Ovary (tissue), 9 donors: ENCODE results near the gene RNF19B. TPM values are rescaled to one million over a fixed set of nuclear protein-coding genes. Genes with fewer than 3 reads are reported as not detected.
"Not testable (repeated sequence)": the region's sequence is repeated elsewhere in the genome, so short reads cannot be mapped to it uniquely, and the experiment has no call there.

Source experiments
- DNase-seq, 5 donors: peaks; one replicate each; pipeline ENCODE4 v3.0.0-alpha.2; 2019 to 2020
- H3K27ac ChIP-seq, 2 donors: fragments of 200-600 bp; one replicate each; pipeline versions ENCODE4 v1.5.1 to v1.8.0; 2019 to 2022
- H3K27me3 ChIP-seq: fragments of 200-600 bp; one replicate; pipeline ENCODE4 v1.8.0; 2022
- H3K36me3 ChIP-seq: fragments of 200-600 bp; sonication (generic); one replicate; pipeline ENCODE4 v1.5.1; 2019
- H3K4me1 ChIP-seq: one replicate; pipeline ENCODE4 v1.8.1; 2013; ENCODE audit warnings: mild to moderate bottlenecking, moderate library complexity; ENCODE audit not compliant: insufficient read depth
- H3K4me3 ChIP-seq: fragments of 200-600 bp; sonication (generic); one replicate; pipeline ENCODE4 v1.5.1; 2017
- H3K9me3 ChIP-seq, 2 donors: fragments of 200-600 bp in 1 of 2; sonication (generic) in 1 of 2; one replicate each; pipeline versions ENCODE4 v1.5.1 to v1.8.1; 2013 to 2019; ENCODE audit warnings: mild to moderate bottlenecking in 1 of 2, moderate library complexity in 1 of 2
- EP300 ChIP-seq: sonication (generic); formaldehyde crosslinking; IDR thresholded peaks from one replicate; pipeline ENCODE4 v1.6.1; 2017; ENCODE audit warnings: antibody characterized with exemption
- POLR2A ChIP-seq: fragments of 450-650 bp; IDR thresholded peaks from one replicate; pipeline ENCODE4 v1.6.1; 2017; ENCODE audit warnings: antibody characterized with exemption, mild to moderate bottlenecking, moderate library complexity
- WGBS, 3 donors: extraction: QIAGEN DNeasy Blood & Tissue Kit in 1 of 3; methylation state at CpG; one replicate each; pipeline versions ENCODE4 v1.1.5 to v1.1.7; 2013 to 2017; 5-methylcytosine and 5-hydroxymethylcytosine counted together
- intact Hi-C, 4 donors: fragments of 100-400 bp; cut with DNase I; formaldehyde crosslinking; loops; one replicate each; pipeline versions ENCODE4 v1.11.0 to v1.15.1; 2022 to 2023
- polyA plus RNA-seq, 2 donors: library from polyadenylated mRNA; stranded (reverse); fragments of 200-250 nt in 1 of 2; fragments of 350-450 nt in 1 of 2; fragmentation: Illumina TruSeq in 1 of 2; extraction: RNeasy Lipid Tissue Mini Kit (QIAGEN cat#74804) in 1 of 2; gene quantifications; one replicate each; pipeline ENCODE4 v1.2.3, GENCODE V29; 2013 to 2014
- total RNA-seq, 7 donors: library from RNA; depleted of rRNA in 2 of 7; stranded (reverse); fragments of >200 nt in 2 of 7; fragmentation: NEBNext Ultra II Directional in 3 of 7; extraction: Animal tissue kit (Norgen Biotek cat#: 25700) in 3 of 7; gene quantifications; one replicate each; pipeline versions ENCODE4 v1.1.0 to v1.2.4, GENCODE V29; 2016 to 2023
- TF ChIP-seq, protein P1 (sequence below), 3 donors: fragments of 450-650 bp in 2 of 3; fragments of 200-600 bp in 1 of 3; IDR thresholded peaks; one replicate each; pipeline versions ENCODE4 v1.5.1 to v1.8.0; 2016 to 2022; ENCODE audit warnings: antibody characterized with exemption in 3 of 3, mild to moderate bottlenecking in 1 of 3
- donor health status: DM: no; HTN: no; CAD: no; lungs with moderate emphysema.
- donor health status: DM: no; HTN: no; CAD: no.
- donor health status: Bipolar disorder and iron deficiency.
- donor health status: DM: yes; HTN: yes; CAD: no.
- donor health status: DM: no; HTN: no; CAD: no.
- donor health status: DM: yes; HTN: yes; CAD: no.

RNF19B gene
- total and polyA plus RNA-seq, 9 donors: 11.2 to 38.0 (median 15.0) TPM

DNA sequence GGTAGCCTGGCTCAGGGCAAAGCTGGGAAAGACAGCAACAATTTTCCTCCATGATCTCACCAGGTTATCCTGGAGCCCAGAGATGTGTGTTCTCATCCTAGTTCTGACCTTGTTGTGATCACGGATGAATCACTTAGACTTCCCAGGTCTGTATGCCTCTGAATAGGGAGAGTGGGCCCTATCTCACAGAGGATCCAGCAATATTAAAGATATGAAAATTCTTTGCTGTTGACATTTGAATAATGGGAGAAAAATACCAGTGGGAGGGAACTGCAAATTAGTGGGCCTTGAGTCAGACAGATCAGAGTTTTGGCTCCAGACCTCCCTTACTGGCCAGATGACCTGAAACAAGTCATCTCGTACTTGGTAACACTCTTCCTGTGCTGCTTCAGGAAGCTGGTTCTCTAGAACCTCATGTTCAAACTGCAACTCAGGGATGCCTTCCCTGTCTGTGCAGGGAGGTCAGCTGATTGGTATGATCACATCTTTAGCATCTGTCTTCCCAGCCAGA is 32.8 kb upstream of the RNF19B start:
- intact Hi-C loops: no loop called here
- Histone ChIP-seq H3K4me1 (peaks cover 8% of the 10 kb centered on the region), H3K4me3 (no peak overlapping the region), H3K9me3 (no peaks in the 10 kb centered on the region), H3K27ac (no peak overlapping the region), H3K27me3 (no peaks in the 10 kb centered on the region), H3K36me3 (no peaks in the 10 kb centered on the region)
- no peak for TF ChIP-seq POLR2A
- TF ChIP-seq, protein P1, sequence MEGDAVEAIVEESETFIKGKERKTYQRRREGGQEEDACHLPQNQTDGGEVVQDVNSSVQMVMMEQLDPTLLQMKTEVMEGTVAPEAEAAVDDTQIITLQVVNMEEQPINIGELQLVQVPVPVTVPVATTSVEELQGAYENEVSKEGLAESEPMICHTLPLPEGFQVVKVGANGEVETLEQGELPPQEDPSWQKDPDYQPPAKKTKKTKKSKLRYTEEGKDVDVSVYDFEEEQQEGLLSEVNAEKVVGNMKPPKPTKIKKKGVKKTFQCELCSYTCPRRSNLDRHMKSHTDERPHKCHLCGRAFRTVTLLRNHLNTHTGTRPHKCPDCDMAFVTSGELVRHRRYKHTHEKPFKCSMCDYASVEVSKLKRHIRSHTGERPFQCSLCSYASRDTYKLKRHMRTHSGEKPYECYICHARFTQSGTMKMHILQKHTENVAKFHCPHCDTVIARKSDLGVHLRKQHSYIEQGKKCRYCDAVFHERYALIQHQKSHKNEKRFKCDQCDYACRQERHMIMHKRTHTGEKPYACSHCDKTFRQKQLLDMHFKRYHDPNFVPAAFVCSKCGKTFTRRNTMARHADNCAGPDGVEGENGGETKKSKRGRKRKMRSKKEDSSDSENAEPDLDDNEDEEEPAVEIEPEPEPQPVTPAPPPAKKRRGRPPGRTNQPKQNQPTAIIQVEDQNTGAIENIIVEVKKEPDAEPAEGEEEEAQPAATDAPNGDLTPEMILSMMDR (IDR thresholded peaks at IDR 0.05): no peak
- TF ChIP-seq EP300: no peak
- 19 to 41% (median 21%) methylated on average over 2 of the region's 2 CpGs for WGBS, 3 donors
- no peak for DNase-seq

GRCh38 chr1:32993324-32993636 is 28.7 kb upstream of the RNF19B start:
- H3K4me1 ChIP-seq: peaks cover 10% of the 10 kb centered on the region
- H3K27ac ChIP-seq: not testable (repeated sequence)

GRCh38 chr1:32992489-32993323 is 28.1 kb upstream of the RNF19B start:
- H3K27me3 ChIP-seq: no peaks in the 10 kb centered on the region
- no peaks in the 10 kb centered on the region for H3K36me3 ChIP-seq
- H3K4me1 ChIP-seq: peaks cover 10% of the 10 kb centered on the region
- 48 to 63% (median 49%) methylated on average over 7 of the region's 7 CpGs for WGBS, 3 donors
- DNase-seq: peak in 1 of 5 donors; percentile 36
- no peaks in the 10 kb centered on the region for H3K9me3 ChIP-seq
- TF ChIP-seq, protein P1 (IDR thresholded peaks at IDR 0.05): no peak
- TF ChIP-seq EP300: no peak
- no peak for TF ChIP-seq POLR2A
- no peak overlapping the region for H3K4me3 ChIP-seq
- intact Hi-C loops: no loop called here
- no peak overlapping the region for H3K27ac ChIP-seq

More at GRCh38 chr1:32993324-32993636, 28.7 kb upstream of the RNF19B start:
- H3K4me3 ChIP-seq, H3K9me3 ChIP-seq, DNase-seq, intact Hi-C loops, H3K27me3 ChIP-seq, H3K36me3 ChIP-seq: not testable (repeated sequence)
- WGBS, 3 donors: 95 to 96% (median 95%) methylated on average over 8 of the region's 8 CpGs

- peaks cover 10% of the 10 kb centered on the region for H3K4me1 ChIP-seq
Measured at GRCh38 chr1:32991819-32992488, 27.3 kb upstream of the RNF19B start.

More at GRCh38 chr1:32991819-32992488, 27.3 kb upstream of the RNF19B start:
- intact Hi-C loops: no loop called here
- Histone ChIP-seq H3K4me3 (no peak overlapping the region), H3K9me3 (no peaks in the 10 kb centered on the region), H3K27ac (no peak overlapping the region), H3K27me3 (no peaks in the 10 kb centered on the region), H3K36me3 (no peaks in the 10 kb centered on the region)
- DNase-seq: no peak
- 79 to 87% (median 86%) methylated on average over 9 of the region's 9 CpGs for WGBS, 3 donors
- TF ChIP-seq EP300: no peak
- no peak for TF ChIP-seq POLR2A
- TF ChIP-seq, protein P1 (IDR thresholded peaks at IDR 0.05): no peak
